Fibroblast of mammary gland (primary cell): ENCODE measurements around the gene ELOVL5.

Experiments
- DNase-seq: peaks from one replicate; pipeline ENCODE4 v3.0.0-alpha.2; 2010; ENCODE audit warnings: low read depth
- H3K4me3 ChIP-seq: 2 replicates; pipeline ENCODE4 v1.5.1; 2011; ENCODE audit warnings: low read depth, mild to moderate bottlenecking, low read length, moderate library complexity; ENCODE audit not compliant: control insufficient read depth
- CTCF ChIP-seq: conservative IDR thresholded peaks from 2 replicates; pipeline ENCODE4 v1.5.1; 2011; ENCODE audit warnings: low read depth, low read length, inconsistent platforms; ENCODE audit not compliant: control insufficient read depth, insufficient read depth

ELOVL5 gene

GRCh38 chr6:53282234-53282633 lies 66.5 kb downstream of the ELOVL5 start:
- no peak overlapping the region for H3K4me3 ChIP-seq
- DNase-seq = no peak
- TF ChIP-seq CTCF = no peak

GRCh38 chr6:53281518-53282215 lies 67.1 kb downstream of the ELOVL5 start:
- DNase-seq = no peak
- no peak overlapping the region for H3K4me3 ChIP-seq
- no peak for TF ChIP-seq CTCF

GRCh38 chr6:53280207-53280606 lies 68.5 kb downstream of the ELOVL5 start:
- no peak overlapping the region for H3K4me3 ChIP-seq

GRCh38 chr6:53279293-53279692 lies 69.5 kb downstream of the ELOVL5 start:
- no peak overlapping the region for H3K4me3 ChIP-seq
- TF ChIP-seq CTCF = no peak
- DNase-seq = no peak

More at GRCh38 chr6:53280207-53280606, 68.5 kb downstream of the ELOVL5 start:
- DNase-seq = no peak
- no peak for TF ChIP-seq CTCF

- DNase-seq = no peak
- no peak for TF ChIP-seq CTCF
- H3K4me3 ChIP-seq = no peak overlapping the region
Observed at GRCh38 chr6:53273370-53273769, 75.4 kb downstream of the ELOVL5 start.

DNA sequence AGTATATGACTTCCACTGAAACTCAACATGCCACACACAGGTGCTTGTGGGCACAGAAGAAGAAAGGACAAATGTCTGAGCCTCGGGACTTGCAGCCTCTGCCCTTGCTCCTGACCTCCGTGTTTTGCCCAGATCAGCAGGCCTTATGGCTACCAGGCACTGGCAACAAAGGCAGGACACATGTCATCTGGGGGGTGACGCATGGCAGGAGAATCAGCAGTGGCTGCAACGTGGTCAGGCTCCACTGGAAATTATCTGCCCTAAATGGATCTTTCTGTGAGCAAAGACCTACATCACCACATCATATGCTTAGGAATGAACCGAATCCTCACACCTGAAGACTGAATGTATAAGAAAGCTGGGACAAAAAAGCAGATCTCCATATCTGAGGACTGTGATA lies 78.9 kb downstream of the ELOVL5 start:
- no peak overlapping the region for H3K4me3 ChIP-seq
- TF ChIP-seq CTCF = no peak
- DNase-seq = no peak
